DMS114 treated with DMSO at 0.1 percent for 48 hours (cell line): ENCODE data around the gene TRMT6.
A peak's percentile ranks its signal among the peaks of the same experiment; 100 is the strongest.

Experiments
- DNase-seq: peaks from one replicate; lab custom pipeline; 2025; ENCODE audit not compliant: unreplicated experiment; lab: John Stamatoyannopoulos, UW

Gene TRMT6

DNA sequence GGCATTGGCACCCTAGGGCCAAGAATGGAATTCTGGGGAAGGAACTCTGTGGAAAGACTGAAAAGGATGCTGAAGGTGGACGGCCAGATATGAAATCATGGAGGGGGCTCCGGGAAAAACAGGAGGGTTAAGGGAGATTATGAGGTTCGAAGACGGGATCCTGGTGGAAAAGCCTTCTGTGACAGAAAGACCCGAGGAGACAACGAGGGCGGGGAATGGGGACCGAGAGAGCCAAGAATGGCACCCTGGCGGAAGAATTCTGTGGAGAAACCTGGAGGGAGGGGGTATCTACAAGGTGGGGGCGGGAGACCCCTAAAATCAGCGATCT, 426 bp downstream of the TRMT6 start:
- no peak for DNase-seq

GRCh38 chr20:5947276-5947675, 3.1 kb downstream of the TRMT6 start:
- no peak for DNase-seq

DNA sequence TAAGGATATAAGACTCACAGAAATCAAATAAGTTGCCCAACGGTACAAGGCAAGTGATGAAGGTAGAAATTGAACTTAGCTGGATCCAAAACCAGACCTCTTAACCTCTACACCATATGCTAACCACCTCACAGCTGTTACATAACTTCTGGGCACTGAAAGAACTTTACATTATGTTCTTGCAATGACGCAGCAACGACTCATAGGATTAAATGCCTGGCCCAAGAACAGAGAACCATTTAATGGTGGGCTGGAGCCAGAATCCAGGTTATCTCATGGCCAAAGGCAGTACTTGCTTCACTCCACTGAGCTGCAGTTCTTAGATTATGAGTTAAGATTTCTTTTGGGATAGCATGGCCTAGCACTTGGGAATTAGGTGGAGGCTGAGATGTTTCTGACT, 4.4 kb downstream of the TRMT6 start:
- DNase-seq, result no peak

DNA sequence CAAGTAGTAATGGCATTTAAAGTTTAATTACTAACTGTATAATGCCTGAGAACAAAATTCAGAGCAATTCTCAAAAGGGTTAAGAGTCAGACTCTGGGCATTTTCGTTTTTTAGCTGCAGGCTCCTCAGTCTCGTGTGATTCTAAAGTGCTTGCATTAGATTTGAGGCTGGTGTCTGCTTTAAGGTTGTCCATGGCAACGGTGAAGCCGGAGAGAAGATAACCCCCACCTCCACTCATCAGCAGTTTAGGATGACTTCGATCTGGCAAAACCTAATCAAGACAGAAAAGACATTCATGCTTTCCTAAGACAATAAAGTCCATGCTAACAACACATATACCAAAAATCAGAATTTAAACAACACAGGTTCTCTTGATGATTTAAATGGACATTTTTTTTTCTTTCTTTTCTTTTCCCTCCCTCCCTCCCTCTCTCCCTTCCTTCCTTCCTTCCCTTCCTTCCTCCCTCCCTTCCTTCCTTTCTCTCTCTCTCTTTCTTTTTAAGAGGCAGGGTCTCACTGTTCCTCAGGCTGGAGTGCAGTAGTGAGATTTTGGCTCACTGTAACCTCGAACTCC, 11.8 kb downstream of the TRMT6 start:
- DNase-seq, result no peak

GRCh38 chr20:5936238-5936637, 14.1 kb downstream of the TRMT6 start:
- DNase-seq, result no peak

GRCh38 chr20:5935384-5935783, 14.9 kb downstream of the TRMT6 start:
- DNase-seq, result no peak

DNA sequence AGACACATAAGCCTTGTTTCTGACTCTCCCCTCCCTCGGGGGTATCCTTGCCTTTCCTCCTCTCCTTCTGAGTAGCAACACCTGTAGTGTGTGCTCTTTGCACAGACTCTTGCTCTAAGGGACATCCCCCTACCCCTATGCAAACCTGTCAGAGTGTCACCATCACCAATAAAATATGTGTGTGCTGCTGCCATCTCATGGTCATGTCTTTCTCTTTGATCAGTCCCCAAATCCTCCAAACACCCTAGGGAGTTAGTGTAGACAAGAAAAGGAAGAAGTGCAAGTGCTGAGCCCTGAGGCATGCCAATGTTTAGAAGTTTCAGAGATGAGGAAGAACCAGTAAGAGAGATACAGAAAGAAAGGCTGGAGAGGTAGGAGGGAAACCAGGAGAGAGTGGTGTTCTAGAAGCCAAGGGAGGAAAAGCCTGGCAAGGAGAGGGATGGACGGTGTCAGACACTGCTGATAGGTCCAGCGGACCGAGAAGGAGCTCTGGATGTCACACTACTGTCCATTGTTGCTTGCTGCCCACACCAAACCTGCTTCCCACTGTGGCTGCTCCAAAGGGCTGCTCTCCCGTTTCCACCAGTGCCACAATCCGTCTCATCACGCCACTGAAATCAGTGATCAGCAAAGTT, 16.4 kb downstream of the TRMT6 start:
- DNase-seq, result peak; percentile 8

GRCh38 chr20:5932796-5933195, 17.5 kb downstream of the TRMT6 start:
- no peak for DNase-seq

DNA sequence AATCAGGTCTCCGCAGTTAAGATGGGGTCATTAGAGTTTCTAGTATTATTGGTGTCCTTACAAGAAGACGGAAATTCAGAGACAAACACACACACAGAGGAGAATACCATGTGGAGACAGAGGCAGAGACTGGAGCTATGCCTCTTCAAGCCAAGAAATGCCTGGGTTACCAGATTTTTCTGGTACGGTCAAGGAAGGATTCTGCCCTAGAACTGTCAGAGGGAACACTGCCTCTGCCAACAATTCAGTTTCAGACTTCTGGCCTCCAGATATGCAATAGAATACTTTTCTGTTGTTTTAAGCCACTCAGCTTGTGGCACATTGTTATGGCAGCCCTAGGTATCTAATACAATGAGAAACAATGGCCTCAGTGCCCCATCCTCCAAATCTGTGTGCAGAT, 18.9 kb downstream of the TRMT6 start:
- DNase-seq, result no peak

GRCh38 chr20:5928836-5929715, 21.3 kb downstream of the TRMT6 start:
- DNase-seq, result no peak

GRCh38 chr20:5927749-5928462, 22.4 kb downstream of the TRMT6 start:
- DNase-seq, result no peak

DNA sequence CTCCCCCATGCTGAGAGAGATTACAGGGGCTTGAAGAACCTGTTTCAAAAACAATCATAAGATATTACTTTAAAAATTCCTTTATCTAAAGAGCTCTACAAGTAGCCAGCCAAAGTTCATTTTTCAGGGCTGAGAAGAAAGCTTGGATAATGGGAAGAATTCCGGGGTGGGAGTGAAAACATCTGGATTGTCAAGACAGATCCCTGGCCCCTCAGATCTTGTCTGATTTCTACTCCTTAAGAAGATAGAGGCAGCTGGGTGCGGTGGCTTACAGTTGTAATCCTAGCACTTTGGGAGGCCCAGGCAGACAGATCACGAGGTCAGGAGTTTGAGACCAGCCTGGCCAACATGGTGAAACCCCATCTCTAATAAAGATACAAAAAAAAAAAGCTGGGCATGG, 24.8 kb downstream of the TRMT6 start:
- DNase-seq, result no peak

DNA sequence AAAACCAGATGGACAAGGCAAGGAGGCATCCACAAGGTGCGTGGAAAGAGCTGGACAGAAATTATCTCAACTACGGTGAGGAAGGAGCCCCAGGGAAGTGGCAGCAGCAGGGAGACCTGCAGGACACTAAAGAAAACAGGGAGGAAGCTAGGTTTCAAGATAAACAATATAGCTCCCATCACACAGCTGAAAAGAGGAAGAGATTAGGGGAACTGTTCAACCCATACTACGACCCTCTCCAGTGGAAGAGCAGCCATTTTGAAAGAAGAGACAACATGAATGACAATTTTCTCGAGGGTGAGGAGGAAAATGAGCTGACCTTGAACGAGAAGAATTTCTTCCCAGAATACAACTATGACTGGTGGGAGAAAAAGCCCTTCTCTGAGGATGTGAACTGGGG, 26.8 kb downstream of the TRMT6 start:
- no peak for DNase-seq

- DNase-seq, result no peak
Measured at GRCh38 chr20:5920581-5920980, 29.8 kb downstream of the TRMT6 start.

GRCh38 chr20:5919626-5920544, 30.4 kb downstream of the TRMT6 start:
- DNase-seq, result no peak

DNA sequence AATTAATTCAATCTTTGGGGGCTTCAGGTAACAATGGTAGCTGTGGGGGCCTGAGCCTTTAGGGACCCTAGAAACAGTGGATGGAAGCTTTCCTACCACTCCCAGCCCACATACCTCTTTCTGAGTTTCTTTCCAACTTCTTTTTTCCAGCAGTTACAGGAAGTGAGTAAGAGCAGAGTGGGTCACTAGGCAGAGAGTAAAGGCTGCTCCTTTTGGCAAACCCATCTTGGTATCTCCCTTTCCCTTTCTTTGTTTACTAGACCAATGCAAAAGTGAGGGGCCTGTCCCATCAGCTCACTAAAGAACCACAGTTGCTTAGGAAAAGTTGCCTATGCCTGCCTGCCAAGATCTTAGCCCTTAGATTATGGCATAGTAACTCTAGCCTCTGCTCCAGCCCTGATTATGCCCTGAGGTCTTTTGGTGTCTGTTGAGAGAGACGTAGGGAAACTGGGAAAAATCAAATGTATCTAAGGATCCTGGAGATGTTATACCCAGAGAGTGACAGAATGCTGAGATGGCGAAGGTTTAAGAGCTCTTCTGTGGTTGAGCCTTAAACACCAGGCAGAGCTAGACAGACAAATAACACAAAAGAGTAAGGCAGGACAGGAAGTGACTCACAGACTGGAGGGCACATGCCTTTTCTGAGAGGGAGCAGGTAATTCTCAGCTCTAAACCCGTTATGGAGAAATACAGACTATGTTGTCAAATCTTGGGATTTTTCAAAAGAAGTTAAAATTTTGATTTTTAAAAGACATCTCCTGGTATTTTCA, 31.3 kb downstream of the TRMT6 start:
- no peak for DNase-seq

DNA sequence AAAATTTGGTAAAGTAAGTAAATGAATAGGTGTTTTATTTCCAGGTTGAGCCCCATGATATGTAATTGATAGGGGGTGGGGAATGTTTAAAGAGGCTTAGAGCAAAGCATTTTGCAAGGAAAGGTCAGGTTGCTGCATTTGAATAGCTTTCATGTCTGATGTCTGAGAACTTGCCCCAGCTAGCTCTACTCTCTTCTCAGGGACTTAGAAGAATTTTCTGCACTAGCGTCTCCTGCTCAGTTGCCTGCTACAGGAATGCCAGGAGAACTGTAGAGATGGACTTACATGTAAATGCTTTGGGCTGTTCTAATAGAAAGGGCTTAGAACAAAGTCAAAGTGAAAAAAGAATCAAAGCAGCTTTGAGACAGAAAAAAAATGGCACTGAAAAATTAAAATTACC, 35.5 kb downstream of the TRMT6 start:
- no peak for DNase-seq

GRCh38 chr20:5913166-5913565, 37.2 kb downstream of the TRMT6 start:
- DNase-seq, result no peak

DNA sequence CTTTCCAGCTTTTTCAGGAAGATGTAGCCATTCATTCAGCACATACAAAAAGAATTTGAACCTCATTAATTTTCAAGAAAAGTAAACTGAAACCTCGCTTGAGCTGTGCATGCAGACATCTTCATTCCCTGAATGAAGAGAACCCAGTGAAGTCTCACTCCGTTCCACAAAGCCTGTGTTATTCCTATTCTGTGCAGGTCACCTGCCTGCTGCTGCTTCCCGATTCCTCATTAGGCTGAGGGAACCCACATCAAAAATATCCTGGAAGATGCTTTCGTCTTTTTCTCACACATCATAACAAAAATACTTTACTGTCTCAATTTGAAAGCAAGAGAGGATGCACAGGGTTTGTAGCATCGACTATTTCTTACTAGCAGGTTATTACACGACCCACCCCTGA, 40.1 kb downstream of the TRMT6 start:
- no peak for DNase-seq

- DNase-seq, result no peak
Measured at GRCh38 chr20:5908981-5909380, 41.4 kb downstream of the TRMT6 start.
